PC-3 (cell line): ENCODE measurements around the gene CRAMP1.

Experiments
- EZH2 ChIP-seq: fragments of 300-600 bp; sonication (generic); IDR thresholded peaks from one replicate; pipeline ENCODE4 v1.6.1; 2017; ENCODE audit warnings: antibody characterized with exemption, mild to moderate bottlenecking, low read length; ENCODE audit not compliant: unreplicated experiment
- EZH2phosphoT487 ChIP-seq: fragments of 300-600 bp; sonication (generic); IDR thresholded peaks from 2 replicates; pipeline ENCODE4 v1.6.1; 2018; ENCODE audit warnings: mild to moderate bottlenecking, antibody characterized with exemption, low read length, borderline replicate concordance
- TF ChIP-seq, protein P1 (sequence below): fragments of 300-600 bp; sonication (generic); conservative IDR thresholded peaks from 2 replicates; pipeline ENCODE4 v1.5.1; 2017; ENCODE audit warnings: antibody characterized with exemption, low read depth, mild to moderate bottlenecking, low read length

GRCh38 chr16:1707193-1707790 is 95.1 kb downstream of the CRAMP1 start:
- TF ChIP-seq, protein P1, sequence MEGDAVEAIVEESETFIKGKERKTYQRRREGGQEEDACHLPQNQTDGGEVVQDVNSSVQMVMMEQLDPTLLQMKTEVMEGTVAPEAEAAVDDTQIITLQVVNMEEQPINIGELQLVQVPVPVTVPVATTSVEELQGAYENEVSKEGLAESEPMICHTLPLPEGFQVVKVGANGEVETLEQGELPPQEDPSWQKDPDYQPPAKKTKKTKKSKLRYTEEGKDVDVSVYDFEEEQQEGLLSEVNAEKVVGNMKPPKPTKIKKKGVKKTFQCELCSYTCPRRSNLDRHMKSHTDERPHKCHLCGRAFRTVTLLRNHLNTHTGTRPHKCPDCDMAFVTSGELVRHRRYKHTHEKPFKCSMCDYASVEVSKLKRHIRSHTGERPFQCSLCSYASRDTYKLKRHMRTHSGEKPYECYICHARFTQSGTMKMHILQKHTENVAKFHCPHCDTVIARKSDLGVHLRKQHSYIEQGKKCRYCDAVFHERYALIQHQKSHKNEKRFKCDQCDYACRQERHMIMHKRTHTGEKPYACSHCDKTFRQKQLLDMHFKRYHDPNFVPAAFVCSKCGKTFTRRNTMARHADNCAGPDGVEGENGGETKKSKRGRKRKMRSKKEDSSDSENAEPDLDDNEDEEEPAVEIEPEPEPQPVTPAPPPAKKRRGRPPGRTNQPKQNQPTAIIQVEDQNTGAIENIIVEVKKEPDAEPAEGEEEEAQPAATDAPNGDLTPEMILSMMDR = no peak
- TF ChIP-seq EZH2 (no peak), EZH2phosphoT487 (no peak)
